Prostate gland (tissue), 2 donors: ENCODE results near the gene OR8H1.

Source experiments
- POLR2A ChIP-seq: fragments of 450-650 bp; IDR thresholded peaks from one replicate; pipeline ENCODE4 v1.6.1; 2016; ENCODE audit warnings: antibody characterized with exemption, mild to moderate bottlenecking
- POLR2AphosphoS5 ChIP-seq: sonication (generic); formaldehyde crosslinking; IDR thresholded peaks from one replicate; pipeline ENCODE4 v1.6.1; 2017; ENCODE audit warnings: antibody characterized with exemption
- TF ChIP-seq, protein P1 (sequence below), 4 experiments: fragments of 200-600 bp in 2 of 4; fragments of 450-650 bp in 2 of 4; sonication (generic) in 2 of 4; IDR thresholded peaks; 1 replicate in 3 of 4; 2 replicates in 1 of 4; pipeline ENCODE4 v1.5.1; 2016 to 2019; ENCODE audit warnings: antibody characterized with exemption in 4 of 4, mild to moderate bottlenecking in 2 of 4, moderate library complexity in 2 of 4

GRCh38 chr11:56307836-56308235, 15.8 kb upstream of the OR8H1 start:
- TF ChIP-seq, protein P1, sequence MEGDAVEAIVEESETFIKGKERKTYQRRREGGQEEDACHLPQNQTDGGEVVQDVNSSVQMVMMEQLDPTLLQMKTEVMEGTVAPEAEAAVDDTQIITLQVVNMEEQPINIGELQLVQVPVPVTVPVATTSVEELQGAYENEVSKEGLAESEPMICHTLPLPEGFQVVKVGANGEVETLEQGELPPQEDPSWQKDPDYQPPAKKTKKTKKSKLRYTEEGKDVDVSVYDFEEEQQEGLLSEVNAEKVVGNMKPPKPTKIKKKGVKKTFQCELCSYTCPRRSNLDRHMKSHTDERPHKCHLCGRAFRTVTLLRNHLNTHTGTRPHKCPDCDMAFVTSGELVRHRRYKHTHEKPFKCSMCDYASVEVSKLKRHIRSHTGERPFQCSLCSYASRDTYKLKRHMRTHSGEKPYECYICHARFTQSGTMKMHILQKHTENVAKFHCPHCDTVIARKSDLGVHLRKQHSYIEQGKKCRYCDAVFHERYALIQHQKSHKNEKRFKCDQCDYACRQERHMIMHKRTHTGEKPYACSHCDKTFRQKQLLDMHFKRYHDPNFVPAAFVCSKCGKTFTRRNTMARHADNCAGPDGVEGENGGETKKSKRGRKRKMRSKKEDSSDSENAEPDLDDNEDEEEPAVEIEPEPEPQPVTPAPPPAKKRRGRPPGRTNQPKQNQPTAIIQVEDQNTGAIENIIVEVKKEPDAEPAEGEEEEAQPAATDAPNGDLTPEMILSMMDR (IDR thresholded peaks at IDR 0.05): no peak
- no peak for TF ChIP-seq POLR2A
- no peak for TF ChIP-seq POLR2AphosphoS5
